Measurements from ENCODE around the gene ACRBP. TPM values are rescaled to one million over a fixed set of nuclear protein-coding genes. Genes with fewer than 3 reads are reported as not detected.
A peak's percentile ranks its signal among the peaks of the same experiment; 100 is the strongest.
"Not testable (repeated sequence)": the region's sequence is repeated elsewhere in the genome, so short reads cannot be mapped to it uniquely, and the experiment has no call there.

The ACRBP gene
- total and polyA plus RNA-seq, 9 donors, result 1.4 to 4.3 (median 2.3) TPM

- peak overlapping the region; percentile 99 for H3K27ac ChIP-seq (ENCODE audit: low read length)
- WGBS (ENCODE audit: insufficient coverage), result under 1% methylated on average over 35 of the region's 70 CpGs
- H3K9me3 ChIP-seq (replicated peaks; ENCODE audit: control insufficient read depth, low read depth, low read length), result no peaks in the 10 kb centered on the region
- H3K4me1 ChIP-seq (ENCODE audit: control insufficient read depth, insufficient read depth, low read length), result peaks cover 54% of the 10 kb centered on the region
- H3K4me3 ChIP-seq (ENCODE audit: low read length), result peak overlapping the region; percentile 92
- DNase-seq, result peak; percentile 78
- peaks cover 34% of the 10 kb centered on the region for H3K36me3 ChIP-seq (ENCODE audit: control insufficient read depth, insufficient read depth, low read length)
- no peaks in the 10 kb centered on the region for H3K27me3 ChIP-seq (ENCODE audit: control insufficient read depth, insufficient read depth, low read length)
These were observed 40.7 kb downstream of the ACRBP start for GRCh38 chr12:6606331-6607131.

GRCh38 chr12:6605421-6606330 is 41.6 kb downstream of the ACRBP start:
- no peak for DNase-seq
- H3K4me1 ChIP-seq (ENCODE audit: control insufficient read depth, insufficient read depth, low read length), result peaks cover 48% of the 10 kb centered on the region
- WGBS (ENCODE audit: insufficient coverage), result 7% methylated on average over 11 of the region's 18 CpGs
- no peaks in the 10 kb centered on the region for H3K27me3 ChIP-seq (ENCODE audit: control insufficient read depth, insufficient read depth, low read length)
- peaks cover 42% of the 10 kb centered on the region for H3K36me3 ChIP-seq (ENCODE audit: control insufficient read depth, insufficient read depth, low read length)
- peak overlapping the region; percentile 99 for H3K27ac ChIP-seq (ENCODE audit: low read length)
- H3K4me3 ChIP-seq (ENCODE audit: low read length), result peak overlapping the region; percentile 92
- no peaks in the 10 kb centered on the region for H3K9me3 ChIP-seq (replicated peaks; ENCODE audit: control insufficient read depth, low read depth, low read length)

DNA sequence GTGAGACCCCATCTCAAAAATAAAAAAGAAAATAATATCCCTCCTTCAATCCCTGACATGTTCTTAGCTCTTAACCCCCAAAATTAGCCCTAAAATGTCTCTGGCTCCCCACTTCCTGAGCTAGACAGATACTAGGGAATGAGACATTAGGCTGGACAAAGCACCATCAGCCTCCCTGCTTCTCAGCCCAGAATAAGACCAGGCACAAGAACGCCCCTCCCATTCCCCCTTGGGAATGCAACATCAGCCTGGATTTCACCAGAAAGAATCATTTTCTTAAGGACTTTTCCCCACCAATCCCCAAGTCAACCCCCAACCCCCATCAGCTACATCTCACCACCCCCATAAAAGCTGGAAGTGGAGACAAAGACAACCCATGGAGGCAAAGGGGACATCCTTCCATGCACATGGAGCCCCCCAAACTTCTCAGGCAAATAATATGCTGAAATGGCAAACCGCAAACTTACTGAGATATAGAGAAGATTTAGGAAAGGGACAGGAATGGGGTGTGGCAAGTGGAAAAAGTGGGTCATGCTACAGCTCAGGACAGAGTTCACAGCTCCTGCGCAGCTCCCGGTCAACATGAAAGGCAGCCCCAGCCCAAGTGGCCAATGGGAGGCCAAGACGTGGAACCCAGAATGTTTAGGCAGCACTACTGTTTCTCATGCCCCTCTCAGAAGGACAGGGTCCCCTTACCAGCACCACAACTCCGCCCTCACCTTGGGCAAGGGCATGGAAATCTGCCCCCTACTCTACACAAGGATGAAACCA is 42.8 kb downstream of the ACRBP start:
- Histone ChIP-seq H3K4me3 (ENCODE audit: low read length) (peak overlapping the region; percentile 92), H3K36me3 (ENCODE audit: control insufficient read depth, insufficient read depth, low read length) (peaks cover 55% of the 10 kb centered on the region), H3K9me3 (replicated peaks; ENCODE audit: control insufficient read depth, low read depth, low read length) (no peaks in the 10 kb centered on the region), H3K27ac (ENCODE audit: low read length) (peak overlapping the region; percentile 86), H3K4me1 (ENCODE audit: control insufficient read depth, insufficient read depth, low read length) (peaks cover 48% of the 10 kb centered on the region), H3K27me3 (ENCODE audit: control insufficient read depth, insufficient read depth, low read length) (no peaks in the 10 kb centered on the region)
- DNase-seq, result no peak
- 63% methylated on average over 5 of the region's 6 CpGs for WGBS (ENCODE audit: insufficient coverage)

DNA sequence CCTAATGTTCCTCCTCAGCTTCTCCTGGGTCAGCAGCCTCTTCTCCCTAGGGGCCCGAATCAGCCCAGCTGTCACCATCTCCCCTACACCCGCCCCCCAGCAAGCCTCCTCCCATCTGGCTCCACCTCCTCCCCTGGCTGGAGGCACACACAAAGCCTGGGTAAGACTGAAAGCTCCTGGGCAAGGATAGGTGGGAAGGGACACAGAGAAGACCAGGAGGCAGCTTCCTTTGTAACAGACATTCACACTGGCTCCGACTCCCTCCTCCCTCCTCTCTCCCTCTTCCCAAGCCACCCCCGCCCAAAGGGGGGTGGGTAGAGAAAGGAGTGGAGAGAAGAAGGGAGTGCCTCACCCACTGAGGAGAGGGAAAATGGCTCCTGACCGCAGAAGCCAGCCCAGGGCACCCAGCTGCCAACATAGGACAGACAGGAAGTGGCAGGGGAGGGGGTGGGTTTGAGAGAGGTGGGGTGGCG is 44.1 kb downstream of the ACRBP start:
- peaks cover 48% of the 10 kb centered on the region for H3K4me1 ChIP-seq (ENCODE audit: control insufficient read depth, insufficient read depth, low read length)
- no peaks in the 10 kb centered on the region for H3K27me3 ChIP-seq (ENCODE audit: control insufficient read depth, insufficient read depth, low read length)
- no peak overlapping the region for H3K4me3 ChIP-seq (ENCODE audit: low read length)
- peaks cover 67% of the 10 kb centered on the region for H3K36me3 ChIP-seq (ENCODE audit: control insufficient read depth, insufficient read depth, low read length)
- no peaks in the 10 kb centered on the region for H3K9me3 ChIP-seq (replicated peaks; ENCODE audit: control insufficient read depth, low read depth, low read length)
- peak overlapping the region; percentile 86 for H3K27ac ChIP-seq (ENCODE audit: low read length)
- DNase-seq, result peak; percentile 67
- WGBS (ENCODE audit: insufficient coverage), result no CpG with 5 or more reads among the region's 6 CpGs

GRCh38 chr12:6602526-6602925 is 44.7 kb downstream of the ACRBP start:
- Histone ChIP-seq H3K9me3 (replicated peaks; ENCODE audit: control insufficient read depth, low read depth, low read length) (no peaks in the 10 kb centered on the region), H3K4me1 (ENCODE audit: control insufficient read depth, insufficient read depth, low read length) (peaks cover 43% of the 10 kb centered on the region), H3K36me3 (ENCODE audit: control insufficient read depth, insufficient read depth, low read length) (peaks cover 73% of the 10 kb centered on the region), H3K27ac (ENCODE audit: low read length) (peak overlapping the region; percentile 86), H3K4me3 (ENCODE audit: low read length) (no peak overlapping the region), H3K27me3 (ENCODE audit: control insufficient read depth, insufficient read depth, low read length) (no peaks in the 10 kb centered on the region)
- WGBS (ENCODE audit: insufficient coverage), result no CpG with 5 or more reads among the region's 3 CpGs
- no peak for DNase-seq

DNA sequence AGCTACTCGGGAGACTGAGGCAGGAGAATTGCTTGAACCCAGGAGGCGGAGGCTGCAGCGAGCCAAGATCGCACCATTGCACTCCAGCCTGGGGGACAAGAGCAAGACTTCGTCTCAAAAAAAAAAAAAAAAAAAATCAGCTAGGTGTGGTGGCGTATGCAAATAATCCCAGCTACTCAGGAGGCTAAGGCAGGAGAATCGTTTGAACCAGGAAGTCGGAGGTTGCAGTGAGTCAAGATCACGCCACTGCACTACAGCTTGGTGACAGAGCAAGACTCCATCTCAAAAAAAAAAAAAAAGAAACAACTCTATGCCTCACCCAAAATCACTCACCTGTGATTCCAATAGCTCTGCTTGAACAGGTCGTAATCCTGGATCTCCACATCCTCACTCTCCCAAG is 51.6 kb downstream of the ACRBP start:
- WGBS (ENCODE audit: insufficient coverage), result 95% methylated on average over 6 of the region's 10 CpGs
- H3K9me3 ChIP-seq (replicated peaks; ENCODE audit: control insufficient read depth, low read depth, low read length); H3K27me3 ChIP-seq (ENCODE audit: control insufficient read depth, insufficient read depth, low read length); H3K27ac ChIP-seq (ENCODE audit: low read length); DNase-seq; H3K4me3 ChIP-seq (ENCODE audit: low read length); H3K4me1 ChIP-seq (ENCODE audit: control insufficient read depth, insufficient read depth, low read length): not testable (repeated sequence)
- H3K36me3 ChIP-seq (ENCODE audit: control insufficient read depth, insufficient read depth, low read length), result peaks cover 95% of the 10 kb centered on the region

DNA sequence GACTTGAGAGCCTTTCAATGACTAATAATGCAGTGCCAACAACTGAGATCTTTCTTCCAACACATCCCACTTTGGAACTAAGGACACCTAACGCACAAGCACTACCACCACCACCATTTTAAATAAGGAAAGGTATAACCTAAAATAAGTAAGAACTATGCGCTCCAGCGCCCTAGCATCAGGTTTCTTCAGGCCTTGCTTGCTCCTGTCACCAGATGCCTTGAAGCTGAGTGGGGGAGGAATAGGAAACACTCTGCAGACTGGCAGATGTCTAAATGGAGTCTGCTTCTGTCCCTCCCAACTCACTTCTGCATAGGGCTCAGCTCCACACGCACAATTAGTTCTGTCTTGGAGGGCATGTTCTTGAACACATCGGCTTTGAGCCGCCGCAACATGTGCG is 55.1 kb downstream of the ACRBP start:
- WGBS (ENCODE audit: insufficient coverage), result 100% methylated on average over 1 of the region's 8 CpGs
- no peaks in the 10 kb centered on the region for H3K4me1 ChIP-seq (ENCODE audit: control insufficient read depth, insufficient read depth, low read length)
- H3K27me3 ChIP-seq (ENCODE audit: control insufficient read depth, insufficient read depth, low read length), result no peaks in the 10 kb centered on the region
- peaks cover 93% of the 10 kb centered on the region for H3K36me3 ChIP-seq (ENCODE audit: control insufficient read depth, insufficient read depth, low read length)
- no peaks in the 10 kb centered on the region for H3K9me3 ChIP-seq (replicated peaks; ENCODE audit: control insufficient read depth, low read depth, low read length)
- DNase-seq, result no peak
- H3K4me3 ChIP-seq (ENCODE audit: low read length), result no peak overlapping the region
- H3K27ac ChIP-seq (ENCODE audit: low read length), result no peak overlapping the region

Other genes with a start within 250 kb of the ACRBP start
- 0.27 TPM for gene CD27, start 202.5 kb downstream of the ACRBP start, total RNA-seq
- 1 to 10 TPM in 3 of 8 donors, under 1 TPM in 5; 0.43 to 1.6 (median 0.53) TPM for gene CD27, start 202.5 kb downstream of the ACRBP start, polyA plus RNA-seq (ENCODE audit: insufficient read depth in 1 of 8, insufficient read length in 8 of 8, low replicate concordance in 1 of 8)
- gene TAPBPL, start 195.4 kb downstream of the ACRBP start, total RNA-seq, result 10.5 TPM
- gene TAPBPL, start 195.4 kb downstream of the ACRBP start, polyA plus RNA-seq (ENCODE audit: insufficient read depth in 1 of 8, insufficient read length in 8 of 8, low replicate concordance in 1 of 8), result 10 to 100 TPM in 1 of 8 donors, 1 to 10 TPM in 7; 7.3 to 10.2 (median 9.0) TPM
- gene VAMP1, start 176.8 kb downstream of the ACRBP start, total RNA-seq, result 4.6 TPM
- 10 to 100 TPM in 4 of 8 donors, 1 to 10 TPM in 4; 6.2 to 16.2 (median 9.7) TPM for gene VAMP1, start 176.8 kb downstream of the ACRBP start, polyA plus RNA-seq (ENCODE audit: insufficient read depth in 1 of 8, insufficient read length in 8 of 8, low replicate concordance in 1 of 8)
- 179 TPM for gene MRPL51, start 154.2 kb downstream of the ACRBP start, total RNA-seq
- 100 to 1,000 TPM; 131 to 171 (median 143) TPM for gene MRPL51, start 154.2 kb downstream of the ACRBP start, polyA plus RNA-seq (ENCODE audit: insufficient read depth in 1 of 8, insufficient read length in 8 of 8, low replicate concordance in 1 of 8)
- gene NCAPD2, start 153.3 kb downstream of the ACRBP start, total RNA-seq, result 24.4 TPM
- 10 to 100 TPM; 28.9 to 52.0 (median 40.5) TPM for gene NCAPD2, start 153.3 kb downstream of the ACRBP start, polyA plus RNA-seq (ENCODE audit: insufficient read depth in 1 of 8, insufficient read length in 8 of 8, low replicate concordance in 1 of 8)
- 4,312 TPM for gene GAPDH, start 112.9 kb downstream of the ACRBP start, total RNA-seq
- 1,000 to 10,000 TPM; 2,917 to 5,100 (median 3,934) TPM for gene GAPDH, start 112.9 kb downstream of the ACRBP start, polyA plus RNA-seq (ENCODE audit: insufficient read depth in 1 of 8, insufficient read length in 8 of 8, low replicate concordance in 1 of 8)
- 20.1 TPM for gene IFFO1, start 91.4 kb downstream of the ACRBP start, total RNA-seq
- 10 to 100 TPM; 26.2 to 40.4 (median 34.7) TPM for gene IFFO1, start 91.4 kb downstream of the ACRBP start, polyA plus RNA-seq (ENCODE audit: insufficient read depth in 1 of 8, insufficient read length in 8 of 8, low replicate concordance in 1 of 8)
- 23.1 TPM for gene NOP2, start 79.1 kb downstream of the ACRBP start, total RNA-seq
- gene NOP2, start 79.1 kb downstream of the ACRBP start, polyA plus RNA-seq (ENCODE audit: insufficient read depth in 1 of 8, insufficient read length in 8 of 8, low replicate concordance in 1 of 8), result 10 to 100 TPM; 19.2 to 33.1 (median 26.1) TPM
- 142 TPM for gene CHD4, start 40.1 kb downstream of the ACRBP start, total RNA-seq
- 100 to 1,000 TPM; 138 to 193 (median 174) TPM for gene CHD4, start 40.1 kb downstream of the ACRBP start, polyA plus RNA-seq (ENCODE audit: insufficient read depth in 1 of 8, insufficient read length in 8 of 8, low replicate concordance in 1 of 8)
- 0.58 TPM for gene LPAR5, start 11.5 kb downstream of the ACRBP start, total RNA-seq
- 1 to 10 TPM; 1.0 to 2.9 (median 1.6) TPM for gene LPAR5, start 11.5 kb downstream of the ACRBP start, polyA plus RNA-seq (ENCODE audit: insufficient read depth in 1 of 8, insufficient read length in 8 of 8, low replicate concordance in 1 of 8)
- 59.5 TPM for gene ING4, start 15.7 kb upstream of the ACRBP start, total RNA-seq
- 10 to 100 TPM; 45.9 to 59.9 (median 54.3) TPM for gene ING4, start 15.7 kb upstream of the ACRBP start, polyA plus RNA-seq (ENCODE audit: insufficient read depth in 1 of 8, insufficient read length in 8 of 8, low replicate concordance in 1 of 8)
- 18.2 TPM for gene ZNF384, start 41.9 kb upstream of the ACRBP start, total RNA-seq
- gene ZNF384, start 41.9 kb upstream of the ACRBP start, polyA plus RNA-seq (ENCODE audit: insufficient read depth in 1 of 8, insufficient read length in 8 of 8, low replicate concordance in 1 of 8), result 10 to 100 TPM; 36.9 to 57.9 (median 49.7) TPM
- 0.49 TPM for gene PIANP, start 53.4 kb upstream of the ACRBP start, total RNA-seq
- gene PIANP, start 53.4 kb upstream of the ACRBP start, polyA plus RNA-seq (ENCODE audit: insufficient read depth in 1 of 8, insufficient read length in 8 of 8, low replicate concordance in 1 of 8), result 1 to 10 TPM; 2.4 to 8.4 (median 5.6) TPM
- gene COPS7A, start 76.6 kb upstream of the ACRBP start, total RNA-seq, result 53.6 TPM
- 10 to 100 TPM; 59.0 to 68.7 (median 64.7) TPM for gene COPS7A, start 76.6 kb upstream of the ACRBP start, polyA plus RNA-seq (ENCODE audit: insufficient read depth in 1 of 8, insufficient read length in 8 of 8, low replicate concordance in 1 of 8)
- 88.2 TPM for gene MLF2, start 105.7 kb upstream of the ACRBP start, total RNA-seq
- gene MLF2, start 105.7 kb upstream of the ACRBP start, polyA plus RNA-seq (ENCODE audit: insufficient read depth in 1 of 8, insufficient read length in 8 of 8, low replicate concordance in 1 of 8), result 100 to 1,000 TPM; 122 to 161 (median 148) TPM
- gene PTMS, start 118.9 kb upstream of the ACRBP start, total RNA-seq, result 87.5 TPM
- 100 to 1,000 TPM; 362 to 529 (median 482) TPM for gene PTMS, start 118.9 kb upstream of the ACRBP start, polyA plus RNA-seq (ENCODE audit: insufficient read depth in 1 of 8, insufficient read length in 8 of 8, low replicate concordance in 1 of 8)
- 0.18 TPM for gene LAG3, start 125.1 kb upstream of the ACRBP start, total RNA-seq
- 1 to 10 TPM in 3 of 8 donors, under 1 TPM in 5; 0.42 to 1.2 (median 0.67) TPM for gene LAG3, start 125.1 kb upstream of the ACRBP start, polyA plus RNA-seq (ENCODE audit: insufficient read depth in 1 of 8, insufficient read length in 8 of 8, low replicate concordance in 1 of 8)
- gene CD4, start 142.1 kb upstream of the ACRBP start, total RNA-seq, result 3.1 TPM
- 1 to 10 TPM; 5.0 to 9.7 (median 7.0) TPM for gene CD4, start 142.1 kb upstream of the ACRBP start, polyA plus RNA-seq (ENCODE audit: insufficient read depth in 1 of 8, insufficient read length in 8 of 8, low replicate concordance in 1 of 8)
- gene GPR162, start 174.4 kb upstream of the ACRBP start, total RNA-seq, result 11.3 TPM
- 10 to 100 TPM; 16.3 to 27.3 (median 20.6) TPM for gene GPR162, start 174.4 kb upstream of the ACRBP start, polyA plus RNA-seq (ENCODE audit: insufficient read depth in 1 of 8, insufficient read length in 8 of 8, low replicate concordance in 1 of 8)
- 23.1 TPM for gene P3H3, start 181.0 kb upstream of the ACRBP start, total RNA-seq
- 10 to 100 TPM; 33.6 to 70.5 (median 46.5) TPM for gene P3H3, start 181.0 kb upstream of the ACRBP start, polyA plus RNA-seq (ENCODE audit: insufficient read depth in 1 of 8, insufficient read length in 8 of 8, low replicate concordance in 1 of 8)
- gene GNB3, start 193.5 kb upstream of the ACRBP start, total RNA-seq, result 4.7 TPM
- 10 to 100 TPM; 12.9 to 41.7 (median 22.8) TPM for gene GNB3, start 193.5 kb upstream of the ACRBP start, polyA plus RNA-seq (ENCODE audit: insufficient read depth in 1 of 8, insufficient read length in 8 of 8, low replicate concordance in 1 of 8)
- gene CDCA3, start 203.9 kb upstream of the ACRBP start, total RNA-seq, result 14.0 TPM
- gene CDCA3, start 203.9 kb upstream of the ACRBP start, polyA plus RNA-seq (ENCODE audit: insufficient read depth in 1 of 8, insufficient read length in 8 of 8, low replicate concordance in 1 of 8), result 10 to 100 TPM; 16.4 to 27.6 (median 21.3) TPM
- 60.2 TPM for gene USP5, start 204.7 kb upstream of the ACRBP start, total RNA-seq
- 10 to 100 TPM; 56.2 to 73.9 (median 65.9) TPM for gene USP5, start 204.7 kb upstream of the ACRBP start, polyA plus RNA-seq (ENCODE audit: insufficient read depth in 1 of 8, insufficient read length in 8 of 8, low replicate concordance in 1 of 8)
- 1,287 TPM for gene TPI1, start 220.1 kb upstream of the ACRBP start, total RNA-seq
- gene TPI1, start 220.1 kb upstream of the ACRBP start, polyA plus RNA-seq (ENCODE audit: insufficient read depth in 1 of 8, insufficient read length in 8 of 8, low replicate concordance in 1 of 8), result 1,000 to 10,000 TPM in 1 of 8 donors, 100 to 1,000 TPM in 7; 707 to 1,049 (median 940) TPM
- 3.2 TPM for gene SPSB2, start 225.9 kb upstream of the ACRBP start, total RNA-seq
- gene SPSB2, start 225.9 kb upstream of the ACRBP start, polyA plus RNA-seq (ENCODE audit: insufficient read depth in 1 of 8, insufficient read length in 8 of 8, low replicate concordance in 1 of 8), result 1 to 10 TPM; 3.9 to 8.4 (median 6.8) TPM

All from muscle of leg (tissue), 11 donors.